ENCODE data around the gene LMBRD1.

DNA sequence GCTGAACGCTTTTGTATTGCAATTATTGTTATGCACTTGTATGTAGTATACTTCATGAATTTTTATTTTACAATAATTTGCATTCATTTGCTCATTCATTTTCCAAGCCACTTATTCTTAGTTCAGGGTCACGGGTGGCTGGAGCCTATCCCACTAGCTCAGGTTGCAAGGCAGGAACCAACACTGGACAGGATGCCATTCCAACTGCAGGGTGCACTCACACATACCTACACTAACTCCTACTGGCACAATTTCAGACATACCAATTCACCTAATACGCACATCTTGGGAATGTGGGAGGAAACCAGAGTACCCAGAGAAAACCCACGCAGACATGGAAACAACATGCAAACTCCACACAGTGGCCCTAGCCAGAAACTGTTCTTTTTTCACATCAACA is 61.8 kb downstream of the LMBRD1 start:
- TF ChIP-seq FOXJ3 (CRISPR knock-in tag; IDR thresholded peaks at IDR 0.05) (no peak), TAF1 (IDR thresholded peaks at IDR 0.05; ENCODE audit: borderline replicate concordance, low read depth, low read length) (no peak), SMC3 (IDR thresholded peaks at IDR 0.05; ENCODE audit: low read depth, low read length) (no peak), SIN3A (IDR thresholded peaks at IDR 0.05; ENCODE audit: borderline replicate concordance, low read depth, low read length) (no peak), YY1 (IDR thresholded peaks at IDR 0.05; ENCODE audit: low read depth) (no peak)
- TF ChIP-seq, protein P1, sequence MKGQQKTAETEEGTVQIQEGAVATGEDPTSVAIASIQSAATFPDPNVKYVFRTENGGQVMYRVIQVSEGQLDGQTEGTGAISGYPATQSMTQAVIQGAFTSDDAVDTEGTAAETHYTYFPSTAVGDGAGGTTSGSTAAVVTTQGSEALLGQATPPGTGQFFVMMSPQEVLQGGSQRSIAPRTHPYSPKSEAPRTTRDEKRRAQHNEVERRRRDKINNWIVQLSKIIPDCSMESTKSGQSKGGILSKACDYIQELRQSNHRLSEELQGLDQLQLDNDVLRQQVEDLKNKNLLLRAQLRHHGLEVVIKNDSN (IDR thresholded peaks at IDR 0.05; ENCODE audit: borderline replicate concordance, low read depth): no peak
- TF ChIP-seq, protein P2, sequence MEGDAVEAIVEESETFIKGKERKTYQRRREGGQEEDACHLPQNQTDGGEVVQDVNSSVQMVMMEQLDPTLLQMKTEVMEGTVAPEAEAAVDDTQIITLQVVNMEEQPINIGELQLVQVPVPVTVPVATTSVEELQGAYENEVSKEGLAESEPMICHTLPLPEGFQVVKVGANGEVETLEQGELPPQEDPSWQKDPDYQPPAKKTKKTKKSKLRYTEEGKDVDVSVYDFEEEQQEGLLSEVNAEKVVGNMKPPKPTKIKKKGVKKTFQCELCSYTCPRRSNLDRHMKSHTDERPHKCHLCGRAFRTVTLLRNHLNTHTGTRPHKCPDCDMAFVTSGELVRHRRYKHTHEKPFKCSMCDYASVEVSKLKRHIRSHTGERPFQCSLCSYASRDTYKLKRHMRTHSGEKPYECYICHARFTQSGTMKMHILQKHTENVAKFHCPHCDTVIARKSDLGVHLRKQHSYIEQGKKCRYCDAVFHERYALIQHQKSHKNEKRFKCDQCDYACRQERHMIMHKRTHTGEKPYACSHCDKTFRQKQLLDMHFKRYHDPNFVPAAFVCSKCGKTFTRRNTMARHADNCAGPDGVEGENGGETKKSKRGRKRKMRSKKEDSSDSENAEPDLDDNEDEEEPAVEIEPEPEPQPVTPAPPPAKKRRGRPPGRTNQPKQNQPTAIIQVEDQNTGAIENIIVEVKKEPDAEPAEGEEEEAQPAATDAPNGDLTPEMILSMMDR (IDR thresholded peaks at IDR 0.05): no peak
